KMS-11 (cell line): ENCODE data around the gene DSG3.
"Not testable (repeated sequence)": the region's sequence is repeated elsewhere in the genome, so short reads cannot be mapped to it uniquely, and the experiment has no call there.

Experiments used
- H2AFZ ChIP-seq: fragments of 200-600 bp; sonication (generic); 2 replicates; pipeline ENCODE4 v1.6.1; 2016; ENCODE audit warnings: antibody characterized with exemption, mixed run types, low read depth
- H3K27ac ChIP-seq: fragments of 200-600 bp; sonication (generic); 2 replicates; pipeline ENCODE4 v1.6.1; 2016; ENCODE audit warnings: mild to moderate bottlenecking, mixed run types
- H3K27me3 ChIP-seq: fragments of 200-600 bp; sonication (generic); 2 replicates; pipeline ENCODE4 v1.6.1; 2017; ENCODE audit warnings: mild to moderate bottlenecking, low read depth, mixed run types, moderate library complexity; ENCODE audit not compliant: insufficient read depth
- H3K36me3 ChIP-seq: fragments of 200-600 bp; sonication (generic); 2 replicates; pipeline ENCODE4 v1.6.1; 2017; ENCODE audit warnings: mild to moderate bottlenecking, mixed run types; ENCODE audit not compliant: insufficient read depth
- H3K4me1 ChIP-seq: fragments of 200-600 bp; sonication (generic); 2 replicates; pipeline ENCODE4 v1.6.1; 2016; ENCODE audit warnings: mild to moderate bottlenecking, low read depth, mixed run types; ENCODE audit not compliant: poor library complexity, severe bottlenecking
- H3K4me2 ChIP-seq: fragments of 200-600 bp; sonication (generic); 2 replicates; pipeline ENCODE4 v1.7.0; 2016; ENCODE audit warnings: mild to moderate bottlenecking, mixed run types
- H3K4me3 ChIP-seq: fragments of 200-600 bp; sonication (generic); IDR thresholded peaks from 2 replicates; pipeline ENCODE4 v1.6.1; 2017; ENCODE audit warnings: low read depth, low read length, mixed read lengths; ENCODE audit not compliant: insufficient read depth
- H3K79me2 ChIP-seq: fragments of 200-600 bp; sonication (generic); 2 replicates; pipeline ENCODE4 v1.6.1; 2016; ENCODE audit warnings: low read depth, mixed run types; ENCODE audit not compliant: insufficient read depth
- H3K9ac ChIP-seq: fragments of 200-600 bp; sonication (generic); 2 replicates; pipeline ENCODE4 v1.6.1; 2016; ENCODE audit warnings: mild to moderate bottlenecking, mixed run types
- H4K20me1 ChIP-seq: fragments of 200-600 bp; sonication (generic); 2 replicates; pipeline ENCODE4 v1.6.1; 2016; ENCODE audit warnings: mild to moderate bottlenecking, mixed run types; ENCODE audit not compliant: insufficient read depth
- CTCF ChIP-seq: fragments of 200-600 bp; sonication (generic); conservative IDR thresholded peaks from 2 replicates; pipeline ENCODE4 v1.6.1; 2017; ENCODE audit warnings: low read depth, mild to moderate bottlenecking, antibody characterized with exemption, low read length, moderate library complexity, mixed read lengths

The DSG3 gene

GRCh38 chr18:31505156-31505555 lies 57.6 kb downstream of the DSG3 start:
- H2AFZ ChIP-seq, result no peak overlapping the region
- no peak for TF ChIP-seq CTCF
- H3K79me2 ChIP-seq, result peaks cover 56% of the 10 kb centered on the region; the same call in 1 of the 2 replicates
- H3K4me1 ChIP-seq, result peaks cover 22% of the 10 kb centered on the region
- H3K9ac ChIP-seq, result no peak overlapping the region
- H3K4me3 ChIP-seq, result no peak overlapping the region
- H4K20me1 ChIP-seq, result no peaks in the 10 kb centered on the region
- H3K27me3 ChIP-seq, result no peaks in the 10 kb centered on the region
- H3K4me2 ChIP-seq, result no peak overlapping the region
- H3K36me3 ChIP-seq, result no peaks in the 10 kb centered on the region
- no peak overlapping the region for H3K27ac ChIP-seq

GRCh38 chr18:31506024-31506742 lies 58.6 kb downstream of the DSG3 start:
- no peak for TF ChIP-seq CTCF
- Histone ChIP-seq H3K27me3 (no peaks in the 10 kb centered on the region), H2AFZ (no peak overlapping the region), H3K4me3 (no peak overlapping the region), H3K27ac (no peak overlapping the region), H3K36me3 (no peaks in the 10 kb centered on the region), H3K9ac (no peak overlapping the region), H3K4me1 (peaks cover 17% of the 10 kb centered on the region), H3K79me2 (peaks cover 49% of the 10 kb centered on the region; the same call in 1 of the 2 replicates), H3K4me2 (no peak overlapping the region), H4K20me1 (no peaks in the 10 kb centered on the region)

- not testable (repeated sequence) for H3K4me2 ChIP-seq, H3K4me3 ChIP-seq, H3K27ac ChIP-seq, H3K27me3 ChIP-seq, H3K9ac ChIP-seq, H3K36me3 ChIP-seq, H2AFZ ChIP-seq, H4K20me1 ChIP-seq
- Histone ChIP-seq H3K4me1 (peaks cover 13% of the 10 kb centered on the region), H3K79me2 (peaks cover 40% of the 10 kb centered on the region; the same call in 1 of the 2 replicates)
Measured at GRCh38 chr18:31507124-31507523, 59.6 kb downstream of the DSG3 start.

- Histone ChIP-seq H3K79me2 (peaks cover 33% of the 10 kb centered on the region; the same call in 1 of the 2 replicates), H2AFZ (no peak overlapping the region)
Measured at GRCh38 chr18:31508781-31509180, 61.2 kb downstream of the DSG3 start.

More at GRCh38 chr18:31508781-31509180, 61.2 kb downstream of the DSG3 start:
- Histone ChIP-seq H4K20me1 (no peaks in the 10 kb centered on the region), H3K4me3 (no peak overlapping the region), H3K27ac (no peak overlapping the region), H3K27me3 (no peaks in the 10 kb centered on the region), H3K4me1 (peaks cover 13% of the 10 kb centered on the region), H3K36me3 (no peaks in the 10 kb centered on the region), H3K4me2 (no peak overlapping the region), H3K9ac (no peak overlapping the region)
- TF ChIP-seq CTCF, result no peak
